ENCODE data around the gene GPR161. TPM values are rescaled to one million over a fixed set of nuclear protein-coding genes. Genes with fewer than 3 reads are reported as not detected.

GPR161 gene
- total and polyA plus RNA-seq, 2 experiments from 2014 or later = 11.8 to 14.2 TPM

- no peaks in the 10 kb centered on the region for H4K20me1 ChIP-seq (ENCODE audit: insufficient read depth)
- H3K27me3 ChIP-seq (replicated peaks; ENCODE audit: insufficient read depth) = no peaks in the 10 kb centered on the region
- H3K9me3 ChIP-seq (ENCODE audit: low read depth) = no peaks in the 10 kb centered on the region
- no peak for DNase-seq
- H3F3A ChIP-seq (ENCODE audit: insufficient read depth) = peaks cover 16% of the 10 kb centered on the region
- H3K4me3 ChIP-seq = no peak overlapping the region
- H3K4me2 ChIP-seq (ENCODE audit: unreplicated experiment) = no peak overlapping the region
- H3K9ac ChIP-seq = no peak overlapping the region
- H3K4me1 ChIP-seq (ENCODE audit: insufficient read depth) = peaks cover 10% of the 10 kb centered on the region; the same call in 1 of the 2 replicates
- TF ChIP-seq EZH2phosphoT487 (IDR thresholded peaks at IDR 0.05; ENCODE audit: insufficient read depth, low read depth) (no peak), EZH2 (IDR thresholded peaks at IDR 0.05; ENCODE audit: insufficient read depth, poor library complexity, severe bottlenecking) (no peak)
- in situ Hi-C loops (cut with MboI) = no loop called here
- H2AFZ ChIP-seq = no peak overlapping the region
- 31 to 59% methylated on average over 1 of the region's 1 CpG for WGBS, 2 experiments (ENCODE audit: low coverage in 1 of 2, low lambda C conversion rate in 2 of 2, missing lambda C conversion rate in 2 of 2)
- peaks cover 17% of the 10 kb centered on the region for H3K79me2 ChIP-seq (ENCODE audit: insufficient read depth)
- H3K27ac ChIP-seq = no peak overlapping the region
- H3K36me3 ChIP-seq (ENCODE audit: low read depth) = no peaks in the 10 kb centered on the region
- no peaks in the 10 kb centered on the region for H3K9me2 ChIP-seq (ENCODE audit: insufficient read depth)
Measured at GRCh38 chr1:168134132-168134531, 2.6 kb downstream of the GPR161 start.

DNA sequence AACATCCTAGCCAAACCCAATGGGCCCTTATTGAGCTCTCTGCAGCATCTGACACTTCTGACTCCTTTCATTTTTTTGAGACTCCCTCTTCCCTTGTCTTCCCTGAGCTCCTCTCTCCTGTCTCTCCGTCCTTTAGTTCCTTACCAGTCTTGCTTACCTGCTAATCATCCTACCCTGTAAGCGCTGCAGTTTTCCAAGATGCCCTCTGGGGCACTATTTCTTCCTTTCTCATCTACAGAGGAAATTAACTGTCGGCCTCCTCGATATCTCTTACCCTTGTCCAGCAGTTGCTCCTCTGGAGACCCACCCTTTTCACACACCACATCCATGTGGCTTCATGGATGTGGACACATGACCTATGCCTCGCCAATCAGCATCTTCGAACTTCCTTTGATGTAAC, 6.8 kb downstream of the GPR161 start:
- Histone ChIP-seq H3K79me2 (ENCODE audit: insufficient read depth) (peaks cover 19% of the 10 kb centered on the region; the same call in 1 of the 2 replicates), H3K9me2 (ENCODE audit: insufficient read depth) (no peaks in the 10 kb centered on the region), H4K20me1 (ENCODE audit: insufficient read depth) (no peaks in the 10 kb centered on the region), H3K36me3 (ENCODE audit: low read depth) (no peaks in the 10 kb centered on the region), H3K4me1 (ENCODE audit: insufficient read depth) (no peaks in the 10 kb centered on the region), H3K9ac (no peak overlapping the region), H2AFZ (no peak overlapping the region), H3K4me2 (ENCODE audit: unreplicated experiment) (no peak overlapping the region), H3K27ac (no peak overlapping the region), H3K4me3 (no peak overlapping the region), H3K9me3 (ENCODE audit: low read depth) (no peaks in the 10 kb centered on the region), H3F3A (ENCODE audit: insufficient read depth) (no peaks in the 10 kb centered on the region), H3K27me3 (replicated peaks; ENCODE audit: insufficient read depth) (no peaks in the 10 kb centered on the region)
- 98 to 99% methylated on average over 6 of the region's 6 CpGs for WGBS, 2 experiments (ENCODE audit: low coverage in 1 of 2, low lambda C conversion rate in 2 of 2, missing lambda C conversion rate in 2 of 2)
- no peak for TF ChIP-seq EZH2 (IDR thresholded peaks at IDR 0.05; ENCODE audit: insufficient read depth, poor library complexity, severe bottlenecking)
- TF ChIP-seq EZH2phosphoT487 (IDR thresholded peaks at IDR 0.05; ENCODE audit: insufficient read depth, low read depth) = no peak
- in situ Hi-C loops (cut with MboI) = no loop called here
- DNase-seq = no peak

GRCh38 chr1:168127503-168127902, 9.2 kb downstream of the GPR161 start:
- WGBS, 2 experiments (ENCODE audit: low coverage in 1 of 2, low lambda C conversion rate in 2 of 2, missing lambda C conversion rate in 2 of 2) = 97 to 100% methylated on average over 2 of the region's 2 CpGs
- in situ Hi-C loops (cut with MboI) = no loop called here
- no peak overlapping the region for H3K9ac ChIP-seq
- no peak overlapping the region for H3K4me3 ChIP-seq
- H2AFZ ChIP-seq = no peak overlapping the region
- H3K9me2 ChIP-seq (ENCODE audit: insufficient read depth) = no peaks in the 10 kb centered on the region
- no peaks in the 10 kb centered on the region for H4K20me1 ChIP-seq (ENCODE audit: insufficient read depth)
- no peak overlapping the region for H3K4me2 ChIP-seq (ENCODE audit: unreplicated experiment)
- no peaks in the 10 kb centered on the region for H3K9me3 ChIP-seq (ENCODE audit: low read depth)
- no peak overlapping the region for H3K27ac ChIP-seq
- no peaks in the 10 kb centered on the region for H3F3A ChIP-seq (ENCODE audit: insufficient read depth)
- no peak for TF ChIP-seq EZH2 (IDR thresholded peaks at IDR 0.05; ENCODE audit: insufficient read depth, poor library complexity, severe bottlenecking)
- no peak for TF ChIP-seq EZH2phosphoT487 (IDR thresholded peaks at IDR 0.05; ENCODE audit: insufficient read depth, low read depth)
- no peaks in the 10 kb centered on the region for H3K27me3 ChIP-seq (replicated peaks; ENCODE audit: insufficient read depth)
- no peaks in the 10 kb centered on the region for H3K4me1 ChIP-seq (ENCODE audit: insufficient read depth)
- no peak for DNase-seq
- peaks cover 14% of the 10 kb centered on the region; the same call in 1 of the 2 replicates for H3K79me2 ChIP-seq (ENCODE audit: insufficient read depth)
- no peaks in the 10 kb centered on the region for H3K36me3 ChIP-seq (ENCODE audit: low read depth)

- TF ChIP-seq EZH2 (IDR thresholded peaks at IDR 0.05; ENCODE audit: insufficient read depth, poor library complexity, severe bottlenecking) = no peak
- no peak for TF ChIP-seq EZH2phosphoT487 (IDR thresholded peaks at IDR 0.05; ENCODE audit: insufficient read depth, low read depth)
- Histone ChIP-seq H3K9me3 (ENCODE audit: low read depth) (no peaks in the 10 kb centered on the region), H3K9me2 (ENCODE audit: insufficient read depth) (no peaks in the 10 kb centered on the region), H3K4me3 (no peak overlapping the region), H3K4me2 (ENCODE audit: unreplicated experiment) (no peak overlapping the region), H4K20me1 (ENCODE audit: insufficient read depth) (no peaks in the 10 kb centered on the region), H3K9ac (no peak overlapping the region), H3K27me3 (replicated peaks; ENCODE audit: insufficient read depth) (no peaks in the 10 kb centered on the region), H3K4me1 (ENCODE audit: insufficient read depth) (peaks cover 8% of the 10 kb centered on the region), H3K79me2 (ENCODE audit: insufficient read depth) (peaks cover 8% of the 10 kb centered on the region; the same call in 1 of the 2 replicates), H3F3A (ENCODE audit: insufficient read depth) (0 out of 2 replicates have a peak, but pooled peaks cover 6% of the 10 kb centered on the region), H3K27ac (no peak overlapping the region), H3K36me3 (ENCODE audit: low read depth) (no peaks in the 10 kb centered on the region), H2AFZ (no peak overlapping the region)
- no peak for DNase-seq
- in situ Hi-C loops (cut with MboI) = no loop called here
- WGBS, 2 experiments (ENCODE audit: low coverage in 1 of 2, low lambda C conversion rate in 2 of 2, missing lambda C conversion rate in 2 of 2) = 64 to 66% methylated on average over 1 of the region's 1 CpG
Measured at GRCh38 chr1:168125051-168125450, 11.7 kb downstream of the GPR161 start.
